Activated CD8-positive, alpha-beta memory T cell treated with anti-CD3 and anti-CD28 coated beads, Interleukin-2, amount 10 ng/mL, durations not matched to agents 7 days and 5 days (primary cell): Measurements from ENCODE around the gene RPL19. TPM values are rescaled to one million over a fixed set of nuclear protein-coding genes. Genes with fewer than 3 reads are reported as not detected.
A peak's percentile ranks its signal among the peaks of the same experiment; 100 is the strongest.

Experiments
- ATAC-seq: fragments of 150-1000 bp; cut with Tn5 transposase; one replicate; pipeline ENCODE4 v1.10.0; 2021; ENCODE audit warnings: moderate library complexity
- CTCF ChIA-PET: fragments of 350-600 bp; sonication (Branson Sonifier 250); formaldehyde crosslinking; loops from one replicate; lab custom pipeline; 2021; ENCODE audit warnings: antibody characterized with exemption; lab: Charles Lee
- DNase-seq: peaks from one replicate; pipeline ENCODE4 v3.0.0-alpha.2; 2020
- H3K27ac Mint-ChIP-seq: one replicate; pipeline ENCODE4 v1.8.0; 2021; ENCODE audit warnings: mild to moderate bottlenecking, mixed read lengths
- H3K27me3 Mint-ChIP-seq: one replicate; pipeline ENCODE4 v1.8.0; 2021; ENCODE audit warnings: mixed read lengths
- H3K36me3 Mint-ChIP-seq: one replicate; pipeline ENCODE4 v1.8.0; 2021; ENCODE audit warnings: mild to moderate bottlenecking, mixed read lengths
- H3K4me1 Mint-ChIP-seq: one replicate; pipeline ENCODE4 v1.8.0; 2021; ENCODE audit warnings: mixed read lengths
- H3K4me3 Mint-ChIP-seq: one replicate; pipeline ENCODE4 v1.8.0; 2021; ENCODE audit warnings: mild to moderate bottlenecking, moderate library complexity, mixed read lengths
- H3K9me3 Mint-ChIP-seq: one replicate; pipeline ENCODE4 v1.8.0; 2022; ENCODE audit warnings: low read depth, mixed read lengths
- total RNA-seq, 2 experiments: library from RNA; stranded (reverse); gene quantifications; one replicate each; pipeline ENCODE4 v1.2.3, GENCODE V29; 2021

The RPL19 gene
- total RNA-seq, 2 experiments from 2014 or later = 1,859 to 1,928 TPM

- ATAC-seq = no peak
- Mint-ChIP-seq H3K27ac (peak overlapping the region; percentile 10), H3K4me3 (no peak overlapping the region), H3K27me3 (no peaks in the 10 kb centered on the region), H3K36me3 (peaks cover 9% of the 10 kb centered on the region), H3K9me3 (no peaks in the 10 kb centered on the region), H3K4me1 (peaks cover 36% of the 10 kb centered on the region)
- CTCF ChIA-PET = interaction anchor here (0.7 to 30.8 kb wide), 5 partner anchors 20 to 426 kb away, joined by 3 to 670 read pairs (median 33); partner anchors contain the start of gene ARL5C
- no peak for DNase-seq
Measured at GRCh38 chr17:39194089-39194984, 5.7 kb upstream of the RPL19 start.

- ATAC-seq (no peak), DNase-seq (no peak)
- Mint-ChIP-seq H3K9me3 (no peaks in the 10 kb centered on the region), H3K27ac (peak overlapping the region; percentile 76), H3K36me3 (peaks cover 9% of the 10 kb centered on the region), H3K27me3 (no peaks in the 10 kb centered on the region), H3K4me3 (no peak overlapping the region), H3K4me1 (peaks cover 42% of the 10 kb centered on the region)
- CTCF ChIA-PET = interaction anchor here (0.7 to 30.8 kb wide), 8 partner anchors 12 to 637 kb away, joined by 3 to 670 read pairs (median 10); partner anchors contain the start of gene ARL5C
Measured at GRCh38 chr17:39194985-39195524, 5.0 kb upstream of the RPL19 start.

GRCh38 chr17:39195568-39196160, 4.4 kb upstream of the RPL19 start:
- ATAC-seq (no peak), DNase-seq (peak; percentile 55)
- Mint-ChIP-seq H3K4me1 (peaks cover 42% of the 10 kb centered on the region), H3K27me3 (no peaks in the 10 kb centered on the region), H3K36me3 (peaks cover 12% of the 10 kb centered on the region), H3K4me3 (peak overlapping the region; percentile 74), H3K9me3 (no peaks in the 10 kb centered on the region), H3K27ac (peak overlapping the region; percentile 76)
- CTCF ChIA-PET = interaction anchor here (1.3 to 30.8 kb wide), 7 partner anchors 11 to 638 kb away, joined by 3 to 670 read pairs (median 10); partner anchors contain the start of gene ARL5C

DNA sequence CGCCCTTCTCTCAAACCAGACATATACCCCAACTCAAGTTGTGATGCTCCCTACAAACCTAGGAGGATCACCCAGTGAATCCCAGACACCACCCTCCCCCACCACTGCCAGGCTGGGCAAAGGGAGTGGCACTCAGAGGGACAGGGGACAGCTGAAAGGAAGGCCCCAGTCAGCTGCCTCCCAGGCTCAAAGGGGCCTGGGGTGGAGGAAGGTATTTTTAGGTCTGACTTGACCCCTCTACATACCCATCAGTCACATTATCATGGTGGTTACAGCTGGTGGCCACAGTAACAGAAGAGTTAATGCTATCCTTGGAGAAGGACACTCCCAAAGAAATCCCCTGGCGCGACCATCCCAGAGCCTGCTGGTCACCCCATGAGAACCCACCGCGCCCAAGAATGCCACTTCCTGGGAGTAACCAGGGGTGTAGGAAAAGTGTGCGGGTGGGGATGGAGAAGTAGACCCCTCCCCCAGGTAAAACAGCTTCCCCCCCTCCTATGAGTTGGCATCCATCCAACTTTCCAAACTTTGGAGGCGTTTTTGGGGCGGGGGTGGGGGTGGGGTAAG, 3.8 kb upstream of the RPL19 start:
- CTCF ChIA-PET = interaction anchor here (1.3 to 30.8 kb wide), 7 partner anchors 10 to 638 kb away, joined by 3 to 670 read pairs (median 10); partner anchors contain the start of gene ARL5C
- DNase-seq (no peak), ATAC-seq (no peak)
- Mint-ChIP-seq H3K36me3 (peaks cover 17% of the 10 kb centered on the region), H3K4me3 (peak overlapping the region; percentile 74), H3K27me3 (no peaks in the 10 kb centered on the region), H3K27ac (peak overlapping the region; percentile 52), H3K9me3 (no peaks in the 10 kb centered on the region), H3K4me1 (peaks cover 46% of the 10 kb centered on the region)

DNA sequence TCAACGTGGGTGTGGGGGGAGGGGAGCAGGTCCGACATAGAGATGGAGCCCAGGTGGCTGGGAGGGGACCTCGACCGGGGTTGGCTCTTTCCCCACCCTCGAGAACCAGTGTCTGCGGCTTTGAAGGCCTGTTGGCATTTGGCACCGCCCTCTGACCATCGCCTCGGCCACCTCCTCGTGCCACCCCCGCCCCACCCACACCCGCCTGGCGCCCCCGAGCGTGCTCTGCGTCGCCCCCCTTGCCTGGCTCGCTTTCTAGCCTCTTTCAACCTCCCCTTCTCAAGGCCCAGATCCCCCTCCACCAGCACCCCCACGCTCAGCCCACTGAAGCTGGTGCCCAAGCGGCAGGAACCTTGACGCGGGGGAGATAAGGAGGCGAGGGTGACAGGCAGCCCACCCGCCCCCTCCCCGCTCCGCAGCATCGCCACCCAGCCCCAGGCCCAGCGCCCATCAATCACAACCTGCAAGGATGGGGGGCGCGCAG, 3.2 kb upstream of the RPL19 start:
- no peak for ATAC-seq
- peak; percentile 55 for DNase-seq
- CTCF ChIA-PET = interaction anchor here (4.4 to 30.8 kb wide), 3 partner anchors 22 to 42 kb away, joined by 33 to 670 read pairs (median 36); partner anchors contain the start of gene ARL5C
- no peaks in the 10 kb centered on the region for H3K9me3 Mint-ChIP-seq
- H3K27me3 Mint-ChIP-seq = no peaks in the 10 kb centered on the region
- peak overlapping the region; percentile 74 for H3K4me3 Mint-ChIP-seq
- peaks cover 50% of the 10 kb centered on the region for H3K4me1 Mint-ChIP-seq
- peaks cover 21% of the 10 kb centered on the region for H3K36me3 Mint-ChIP-seq
- peak overlapping the region; percentile 69 for H3K27ac Mint-ChIP-seq

DNA sequence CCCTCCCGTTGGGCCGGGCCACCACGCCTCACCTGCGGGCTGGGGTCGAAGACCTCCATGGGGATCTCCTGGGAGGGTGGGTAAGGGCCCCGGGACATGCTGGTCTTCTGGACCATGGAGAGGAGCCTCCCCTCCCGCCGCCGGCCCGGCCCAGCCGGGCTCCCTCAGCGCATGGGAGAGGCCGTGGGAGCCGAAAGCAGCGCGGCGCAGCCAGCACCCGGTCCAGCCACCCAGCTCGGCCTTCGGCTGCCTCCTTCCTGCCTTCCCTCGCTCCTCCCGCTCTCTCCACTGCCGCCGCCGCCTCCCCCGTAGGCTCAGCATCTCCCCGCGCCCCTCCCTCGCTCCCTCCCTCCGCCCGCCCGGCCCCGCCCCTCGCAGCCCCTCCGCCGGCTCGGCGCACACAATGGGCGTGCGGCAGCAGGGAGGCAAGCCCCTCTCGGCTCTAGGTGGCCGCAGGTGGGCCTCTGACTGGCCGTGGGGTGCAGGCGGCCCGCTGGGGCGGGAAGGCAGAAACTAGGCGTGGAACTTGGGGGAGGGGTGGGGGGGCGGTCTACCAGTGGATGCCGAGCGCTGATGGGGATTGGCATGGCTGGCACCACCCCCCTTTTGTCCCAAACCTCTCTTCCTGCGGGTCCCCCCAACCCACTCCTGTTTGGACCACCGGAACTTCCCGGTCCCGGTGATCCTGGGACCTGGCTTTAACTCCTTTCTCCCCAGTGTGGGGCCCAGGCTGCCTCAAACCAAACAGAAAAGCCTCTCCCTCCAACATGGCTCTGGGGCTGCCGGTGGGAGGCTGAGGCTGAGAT, 2.5 kb upstream of the RPL19 start, which contains the start of gene CACNB1:
Gene CACNB1 (minus strand): TSS at position 290 of the 806 bp plus-strand sequence. CDS start 174 bp downstream, at position 116.
- no peaks in the 10 kb centered on the region for H3K9me3 Mint-ChIP-seq
- peak; percentile 72 for ATAC-seq
- H3K27ac Mint-ChIP-seq = peak within 1 kb of the TSS; percentile 69
- CTCF ChIA-PET = interaction anchor here (1.3 to 30.8 kb wide), 4 partner anchors 23 to 45 kb away, joined by 5 to 670 read pairs (median 34); partner anchors contain the start of gene ARL5C
- peak; percentile 81 for DNase-seq
- no peaks in the 10 kb centered on the region for H3K27me3 Mint-ChIP-seq
- peaks cover 25% of the 10 kb centered on the region for H3K36me3 Mint-ChIP-seq
- peaks cover 57% of the 10 kb centered on the region for H3K4me1 Mint-ChIP-seq
- peak within 1 kb of the TSS; percentile 74 for H3K4me3 Mint-ChIP-seq

DNA sequence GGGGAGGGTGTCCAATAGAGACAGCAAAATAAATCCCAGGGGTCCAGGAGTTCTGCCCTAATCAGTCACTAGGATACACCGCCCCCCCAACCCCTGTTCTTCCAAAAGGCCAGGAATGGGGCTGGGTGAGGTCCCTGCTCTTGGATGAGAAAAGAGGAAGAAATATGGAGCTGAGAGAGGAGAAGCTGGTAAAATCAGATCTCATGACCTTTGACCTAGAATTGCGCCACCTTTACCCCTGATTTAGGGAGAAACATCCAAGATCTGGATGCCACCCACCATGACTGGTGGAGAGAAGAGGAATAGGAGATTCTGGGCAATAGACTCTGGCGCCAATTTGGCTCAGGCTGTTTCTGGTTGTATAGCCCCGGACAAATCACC, 1.9 kb upstream of the RPL19 start:
- Mint-ChIP-seq H3K27ac (peak overlapping the region; percentile 57), H3K9me3 (no peaks in the 10 kb centered on the region), H3K4me3 (peak overlapping the region; percentile 74), H3K4me1 (peaks cover 61% of the 10 kb centered on the region), H3K36me3 (peaks cover 27% of the 10 kb centered on the region), H3K27me3 (no peaks in the 10 kb centered on the region)
- ATAC-seq (no peak), DNase-seq (no peak)
- CTCF ChIA-PET = interaction anchor here (1.3 to 30.8 kb wide), 4 partner anchors 24 to 45 kb away, joined by 5 to 670 read pairs (median 34); partner anchors contain the start of gene ARL5C

GRCh38 chr17:39199820-39200069, 338 bp upstream of the RPL19 start:
- Mint-ChIP-seq H3K27me3 (no peaks in the 10 kb centered on the region), H3K36me3 (peaks cover 38% of the 10 kb centered on the region), H3K4me1 (peaks cover 57% of the 10 kb centered on the region), H3K9me3 (no peaks in the 10 kb centered on the region), H3K27ac (peak overlapping the region; percentile 99), H3K4me3 (peak overlapping the region; percentile 89)
- DNase-seq (peak; percentile 95), ATAC-seq (peak; percentile 62)
- CTCF ChIA-PET = interaction anchor here (0.5 to 30.8 kb wide), 14 partner anchors 9 to 424 kb away, joined by 3 to 670 read pairs (median 4); partner anchors contain the start of genes ARL5C and LASP1

GRCh38 chr17:39200957-39201510, 951 bp downstream of the RPL19 start:
- ATAC-seq (no peak), DNase-seq (no peak)
- Mint-ChIP-seq H3K36me3 (peaks cover 43% of the 10 kb centered on the region), H3K9me3 (no peaks in the 10 kb centered on the region), H3K4me1 (peaks cover 46% of the 10 kb centered on the region), H3K27ac (peak overlapping the region; percentile 99), H3K4me3 (peak overlapping the region; percentile 89), H3K27me3 (no peaks in the 10 kb centered on the region)
- CTCF ChIA-PET = interaction anchor here (0.7 to 30.8 kb wide), 6 partner anchors 8 to 47 kb away, joined by 3 to 670 read pairs (median 4); partner anchors contain the start of gene ARL5C

- Mint-ChIP-seq H3K4me1 (peaks cover 38% of the 10 kb centered on the region), H3K27ac (peak overlapping the region; percentile 24), H3K9me3 (no peaks in the 10 kb centered on the region), H3K27me3 (peaks cover 6% of the 10 kb centered on the region), H3K4me3 (no peak overlapping the region), H3K36me3 (peaks cover 43% of the 10 kb centered on the region)
- ATAC-seq (no peak), DNase-seq (no peak)
- CTCF ChIA-PET = interaction anchor here (1.4 to 30.8 kb wide), 2 partner anchors 35 to 39 kb away, joined by 3 to 670 read pairs; no protein-coding TSS in a partner anchor
Measured at GRCh38 chr17:39204245-39204644, 4.2 kb downstream of the RPL19 start.

DNA sequence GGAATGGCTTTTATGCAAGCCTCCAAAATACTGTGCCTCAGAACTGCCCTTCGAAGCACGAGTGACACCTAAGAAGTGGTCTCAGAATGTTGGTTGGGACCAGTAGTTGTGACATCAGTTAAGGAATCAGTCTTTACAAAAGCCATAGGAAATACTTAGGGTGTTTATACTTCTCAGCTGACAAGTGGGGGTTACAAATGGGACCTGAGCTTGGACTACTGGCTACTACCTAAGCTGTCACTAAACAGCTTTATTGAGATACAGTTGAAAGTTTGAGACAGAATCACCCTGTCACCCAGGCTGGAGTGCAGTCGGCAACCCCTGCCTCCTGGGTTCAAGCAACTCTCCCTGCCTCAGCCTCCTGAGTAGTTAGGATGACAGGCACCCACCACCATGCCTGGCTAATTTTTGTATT, 5.0 kb downstream of the RPL19 start:
- CTCF ChIA-PET = interaction anchor here (1.6 to 30.8 kb wide), 3 partner anchors 13 to 41 kb away, joined by 4 to 670 read pairs (median 7); no protein-coding TSS in a partner anchor
- ATAC-seq (no peak), DNase-seq (no peak)
- no peak overlapping the region for H3K4me3 Mint-ChIP-seq
- H3K27ac Mint-ChIP-seq = no peak overlapping the region
- H3K9me3 Mint-ChIP-seq = no peaks in the 10 kb centered on the region
- H3K36me3 Mint-ChIP-seq = peaks cover 42% of the 10 kb centered on the region
- H3K4me1 Mint-ChIP-seq = peaks cover 34% of the 10 kb centered on the region
- peaks cover 8% of the 10 kb centered on the region for H3K27me3 Mint-ChIP-seq
